ENCODE results near the gene ABLIM2.
A peak's percentile ranks its signal among the peaks of the same experiment; 100 is the strongest.

Gene ABLIM2

GRCh38 chr4:8158710-8159536 is at the start of gene ABLIM2:
ABLIM2 (minus strand) TSS chr4:8158813; CDS start chr4:8158689, 124 bp downstream.
- DNase-seq = peak; percentile 75

- DNase-seq = no peak
Observed at GRCh38 chr4:8207314-8207713, 48.7 kb upstream of the ABLIM2 start.

GRCh38 chr4:8205749-8206611 is 47.4 kb upstream of the ABLIM2 start:
- no peak for DNase-seq

GRCh38 chr4:8205241-8205707 is 46.7 kb upstream of the ABLIM2 start:
- DNase-seq = no peak

GRCh38 chr4:8204576-8205227 is 46.1 kb upstream of the ABLIM2 start:
- DNase-seq = no peak

- DNase-seq = no peak
Observed at GRCh38 chr4:8203817-8204216, 45.2 kb upstream of the ABLIM2 start.

- no peak for DNase-seq
Observed at GRCh38 chr4:8203052-8203401, 44.4 kb upstream of the ABLIM2 start.

GRCh38 chr4:8202108-8203051 is 43.8 kb upstream of the ABLIM2 start:
- no peak for DNase-seq

- DNase-seq = no peak
Observed at GRCh38 chr4:8201321-8201781, 42.7 kb upstream of the ABLIM2 start.

GRCh38 chr4:8200302-8200975 is 41.8 kb upstream of the ABLIM2 start:
- no peak for DNase-seq

GRCh38 chr4:8199594-8200301 is 41.1 kb upstream of the ABLIM2 start:
- no peak for DNase-seq

- no peak for DNase-seq
Observed at GRCh38 chr4:8198906-8199593, 40.4 kb upstream of the ABLIM2 start, which contains the start of gene SH3TC1. SH3TC1 (plus strand) TSS chr4:8199290; CDS start chr4:8205195, 5,905 bp downstream.

- DNase-seq = no peak
Observed at GRCh38 chr4:8198206-8198905, 39.7 kb upstream of the ABLIM2 start.

- DNase-seq = no peak
Observed at GRCh38 chr4:8197521-8197920, 38.9 kb upstream of the ABLIM2 start.

- no peak for DNase-seq
Observed at GRCh38 chr4:8195841-8196458, 37.3 kb upstream of the ABLIM2 start.

- no peak for DNase-seq
Observed at GRCh38 chr4:8195431-8195830, 36.8 kb upstream of the ABLIM2 start.

GRCh38 chr4:8194306-8195242 is 36.0 kb upstream of the ABLIM2 start:
- DNase-seq = no peak

All from DMS 273 treated with DMSO at 0.1 percent for 48 hours (cell line).